Glomerular endothelial cell (primary cell): ENCODE data around the gene THG1L. TPM values are rescaled to one million over a fixed set of nuclear protein-coding genes. Genes with fewer than 3 reads are reported as not detected.
"Not testable (repeated sequence)": the region's sequence is repeated elsewhere in the genome, so short reads cannot be mapped to it uniquely, and the experiment has no call there.

Experiments used
- DNase-seq: peaks from one replicate; pipeline ENCODE4 v3.0.0-alpha.2; 2011; ENCODE audit warnings: low read depth, low spot score; ENCODE audit errors: extremely low read depth
- total RNA-seq: library from RNA; depleted of rRNA; stranded (reverse); fragments of >200 nt; gene quantifications from 2 replicates; pipeline ENCODE4 v1.2.3, GENCODE V29; 2015

The THG1L gene
- total RNA-seq, 1 donor from 2014 or later: 8.3 TPM

DNA sequence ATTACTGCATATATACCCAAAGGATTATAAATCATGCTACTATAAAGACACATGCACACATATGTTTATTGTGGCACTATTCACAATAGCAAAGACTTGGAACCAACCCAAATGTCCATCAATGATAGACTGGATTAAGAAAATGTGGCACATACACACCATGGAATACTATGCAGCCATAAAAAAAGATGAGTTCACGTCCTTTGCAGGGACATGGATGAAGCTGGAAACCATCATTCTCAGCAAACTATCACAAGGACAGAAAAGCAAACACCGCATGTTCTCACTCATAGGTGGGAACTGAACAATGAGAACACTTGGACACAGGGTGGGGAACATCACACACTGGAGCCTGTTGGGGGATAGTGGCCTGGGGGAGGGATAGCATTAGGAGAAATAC, 4.6 kb upstream of the THG1L start:
- not testable (repeated sequence) for DNase-seq

DNA sequence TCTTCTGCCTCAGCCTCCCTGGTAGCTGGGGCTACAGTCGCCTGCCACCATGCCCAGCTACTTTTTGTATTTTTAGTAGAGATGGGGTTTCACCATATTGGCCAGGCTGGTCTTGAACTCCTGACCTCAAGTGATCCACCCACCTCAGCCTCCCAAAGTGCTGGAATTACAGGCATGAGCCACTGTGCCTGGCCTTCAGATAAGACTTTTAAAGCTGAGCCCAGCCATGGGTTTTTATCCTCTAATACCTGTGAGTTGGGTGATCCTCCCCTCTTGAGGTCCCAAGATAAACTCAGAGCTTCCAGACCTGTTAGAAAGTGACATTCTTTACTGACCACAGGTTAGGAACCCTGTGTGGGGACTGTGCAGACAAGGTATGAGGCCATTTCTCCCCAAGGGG, 3.4 kb upstream of the THG1L start:
- not testable (repeated sequence) for DNase-seq

GRCh38 chr5:157729858-157730257, 1.4 kb upstream of the THG1L start:
- no peak for DNase-seq

GRCh38 chr5:157730900-157731271, 334 bp upstream of the THG1L start:
- DNase-seq: no peak

GRCh38 chr5:157732130-157732514, 902 bp downstream of the THG1L start:
- no peak for DNase-seq

GRCh38 chr5:157732596-157733262, 1.5 kb downstream of the THG1L start:
- DNase-seq: no peak

DNA sequence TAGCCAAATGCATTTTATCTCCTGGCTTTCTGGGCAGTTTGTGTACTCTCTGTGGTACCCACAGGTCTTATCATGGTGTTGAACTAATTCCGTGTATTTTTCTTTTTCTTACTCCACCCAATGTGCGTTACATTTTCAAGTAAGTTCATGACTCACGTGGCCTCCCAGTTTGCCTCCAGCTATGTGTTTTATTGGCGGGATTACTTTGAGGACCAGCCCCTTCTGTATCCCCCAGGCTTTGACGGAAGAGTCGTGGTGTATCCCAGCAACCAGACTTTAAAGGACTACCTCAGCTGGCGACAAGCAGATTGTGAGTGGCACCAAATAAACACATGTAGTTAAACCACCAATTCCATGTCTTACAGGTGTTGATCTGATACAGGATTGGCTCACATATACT, 3.2 kb downstream of the THG1L start:
- DNase-seq: no peak

GRCh38 chr5:157735991-157736390, 4.8 kb downstream of the THG1L start:
- no peak for DNase-seq

DNA sequence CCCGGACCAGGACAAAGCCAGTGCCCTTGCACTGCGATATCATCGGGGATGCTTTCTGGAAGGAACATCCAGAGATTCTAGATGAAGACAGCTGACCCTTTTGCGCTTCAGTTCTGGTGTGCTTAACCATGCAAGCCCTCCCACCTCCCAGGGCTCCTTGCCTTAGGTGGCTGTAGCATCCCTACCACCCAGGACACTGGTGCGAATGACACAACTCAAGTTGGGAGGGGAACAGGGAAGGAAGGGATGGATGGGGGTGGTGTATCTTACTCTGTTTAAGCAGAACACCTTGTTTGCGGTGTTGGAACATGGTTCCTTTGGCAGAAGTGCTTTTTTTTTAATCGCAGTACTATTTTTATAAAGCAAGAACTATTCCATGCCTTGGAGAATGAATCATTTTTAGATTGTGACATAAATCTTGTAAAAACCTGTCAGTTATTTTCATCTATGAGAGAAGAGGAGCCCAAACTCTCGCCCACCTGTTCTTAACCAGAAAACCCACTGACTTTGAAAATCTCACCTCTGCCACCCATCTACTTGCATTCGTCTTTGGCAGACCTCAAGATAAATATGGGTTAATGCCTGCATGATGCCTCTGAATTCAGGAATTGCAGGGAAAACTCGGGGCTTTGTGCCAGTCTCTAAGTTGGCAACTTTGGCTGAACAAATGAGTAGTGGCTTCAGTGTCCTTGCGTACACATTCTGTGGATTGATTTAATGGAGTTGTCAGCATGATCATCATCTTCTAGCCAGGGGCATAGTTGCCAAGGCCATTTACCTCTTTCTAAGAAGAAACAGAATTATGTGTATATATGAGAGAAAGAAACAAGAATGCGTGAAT, 8.4 kb downstream of the THG1L start:
- DNase-seq: no peak

DNA sequence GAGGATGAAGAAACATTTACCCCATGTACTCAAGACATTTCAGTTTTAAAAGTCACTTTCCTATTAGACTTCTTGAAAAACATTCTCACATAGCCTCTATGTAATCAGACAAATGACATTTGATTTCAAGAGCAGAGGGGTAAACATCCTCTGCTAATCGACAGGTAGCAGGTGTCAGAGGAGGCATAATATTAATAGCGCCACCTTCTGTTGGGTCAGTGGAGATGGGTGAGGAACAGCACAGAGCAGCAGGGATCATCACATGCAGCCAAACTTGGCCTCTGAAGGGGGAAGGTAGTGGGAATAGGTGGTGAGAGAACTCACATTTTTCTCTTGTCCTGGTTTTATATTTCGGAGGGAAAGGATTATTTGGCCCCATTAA, 9.0 kb downstream of the THG1L start:
- DNase-seq: no peak

GRCh38 chr5:157741131-157741530, 9.9 kb downstream of the THG1L start:
- no peak for DNase-seq

- DNase-seq: no peak
Measured at GRCh38 chr5:157743163-157744050, 12.2 kb downstream of the THG1L start, which contains the start of gene LSM11. Gene LSM11 (plus strand): TSS chr5:157743712. CDS start chr5:157743751, 39 bp downstream.

GRCh38 chr5:157744051-157745011, 13.1 kb downstream of the THG1L start:
- DNase-seq: no peak

- DNase-seq: no peak
Measured at GRCh38 chr5:157745041-157745456, 13.8 kb downstream of the THG1L start.

DNA sequence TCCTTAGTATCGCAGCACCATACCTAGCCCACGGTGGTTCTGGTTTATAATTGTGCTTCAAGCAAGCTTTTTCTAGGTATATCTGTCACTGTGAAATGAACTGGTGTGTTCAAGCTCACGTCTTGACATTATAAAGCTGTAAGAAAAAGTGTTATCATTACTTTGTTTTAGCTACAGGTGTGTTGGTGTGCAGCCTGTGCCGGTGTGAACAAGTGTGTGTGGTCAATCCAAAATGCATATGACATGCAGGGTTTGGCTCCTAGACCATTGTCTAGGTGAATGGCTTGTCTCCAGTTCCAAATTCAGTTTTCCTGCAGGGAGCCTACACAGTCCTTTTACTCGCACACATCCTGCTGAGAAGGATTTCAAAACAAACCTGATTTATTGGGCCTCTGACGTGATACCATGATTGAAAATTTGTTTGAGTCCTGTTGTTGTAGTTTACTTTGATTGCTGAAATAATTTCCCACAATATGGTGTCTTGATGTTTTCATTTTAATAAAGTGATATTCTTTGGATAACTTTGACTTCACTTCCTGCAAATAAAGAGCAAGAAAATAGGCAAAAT, 16.0 kb downstream of the THG1L start:
- no peak for DNase-seq

GRCh38 chr5:157747766-157748700, 16.8 kb downstream of the THG1L start:
- DNase-seq: no peak

- DNase-seq: no peak
Measured at GRCh38 chr5:157748760-157749461, 17.7 kb downstream of the THG1L start.

- no peak for DNase-seq
Measured at GRCh38 chr5:157749462-157749799, 18.2 kb downstream of the THG1L start.
